Motor neuron (in vitro differentiated cells): ENCODE results near the gene TMEM218. TPM values are rescaled to one million over a fixed set of nuclear protein-coding genes. Genes with fewer than 3 reads are reported as not detected.
A peak's percentile ranks its signal among the peaks of the same experiment; 100 is the strongest.

Source experiments
- ATAC-seq, 8 experiments: fragments of 200-7000 bp; cut with Tn5 transposase; replicated peaks in 6 of 8; 2 replicates each; pipeline ENCODE4 v1.8.0; 2021; ENCODE audit warnings: mild to moderate bottlenecking in 8 of 8, moderate library complexity in 8 of 8
- H3K27ac ChIP-seq, 2 donors: fragments of 250-450 bp; sonication (Bioruptor Pico); 2 replicates each; pipeline ENCODE4 v1.9.0; 2021; ENCODE audit warnings: antibody characterized with exemption in 2 of 2, mild to moderate bottlenecking in 2 of 2, moderate library complexity in 1 of 2
- H3K4me1 ChIP-seq, 2 donors: fragments of 250-450 bp; sonication (Bioruptor Pico); replicated peaks in 1 of 2; 2 replicates each; pipeline ENCODE4 v1.6.1; 2021; ENCODE audit warnings: antibody characterized with exemption in 2 of 2, mild to moderate bottlenecking in 2 of 2, moderate library complexity in 1 of 2
- H3K4me3 ChIP-seq, 5 donors: fragments of 250-450 bp; sonication (Bioruptor Pico); 2 replicates each; pipeline ENCODE4 v1.9.0; 2021; ENCODE audit warnings: antibody characterized with exemption in 5 of 5, mild to moderate bottlenecking in 5 of 5, moderate library complexity in 4 of 5
- WGBS, 10 experiments: fragments of 450-650 bp; shearing (Covaris generic); methylation state at CpG; one replicate each; pipeline ENCODE4 v1.0.0; 2022; 5-methylcytosine and 5-hydroxymethylcytosine counted together
- in situ Hi-C, 9 experiments: fragments of 400-800 bp; cut with MboI; loops; one replicate each; pipeline ENCODE4 v1.15.0; 2021; ENCODE audit warnings: low sequenced_read_pairs in 9 of 9, low pct_unique_long_range_greater_than_20kb in 2 of 9; ENCODE audit not compliant: unreplicated experiment in 9 of 9
- total RNA-seq, 8 experiments: library from RNA; unstranded; fragments of 300-600 nt; gene quantifications; 2 replicates each; pipeline versions ENCODE4 v1.2.3 to v1.2.4, GENCODE V29; 2022

TMEM218 gene
- total RNA-seq, 8 experiments from 2014 or later = 13.8 to 31.4 (median 23.2) TPM

DNA sequence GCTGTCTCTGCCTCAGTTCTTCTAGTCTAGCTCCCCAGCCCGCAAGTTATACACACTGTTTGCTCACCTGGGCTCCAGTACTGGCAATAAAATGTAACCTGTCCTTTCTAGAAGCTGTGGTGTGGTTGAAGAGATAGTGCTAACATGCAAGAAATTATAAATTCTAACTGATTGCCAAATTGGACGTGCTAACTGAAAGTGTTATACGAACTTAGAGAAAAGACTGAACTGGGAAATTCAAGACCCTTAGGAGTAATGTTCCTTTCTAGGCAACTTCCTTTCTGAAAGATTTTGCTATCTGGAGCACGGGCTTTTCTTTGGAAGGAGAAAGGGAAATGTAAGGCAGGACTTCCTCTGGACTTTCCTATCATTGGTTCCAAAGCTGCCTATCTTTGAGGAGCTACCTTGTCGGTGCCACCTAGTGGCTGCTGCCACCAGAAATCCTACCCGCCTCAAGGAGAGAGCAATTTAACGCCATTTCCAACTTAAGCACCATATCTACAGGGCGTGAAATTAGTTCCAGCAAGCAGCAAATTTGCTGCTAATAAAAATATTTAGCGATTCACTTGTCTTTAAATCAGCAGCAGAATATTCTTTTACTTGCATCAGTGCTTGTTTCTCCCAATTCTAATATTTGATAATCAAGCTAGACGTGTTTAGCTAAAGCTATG is 12.7 kb upstream of the TMEM218 start:
- ATAC-seq = peak; percentile 23 to 94 (median 74)
- H3K4me3 ChIP-seq = no peak overlapping the region

DNA sequence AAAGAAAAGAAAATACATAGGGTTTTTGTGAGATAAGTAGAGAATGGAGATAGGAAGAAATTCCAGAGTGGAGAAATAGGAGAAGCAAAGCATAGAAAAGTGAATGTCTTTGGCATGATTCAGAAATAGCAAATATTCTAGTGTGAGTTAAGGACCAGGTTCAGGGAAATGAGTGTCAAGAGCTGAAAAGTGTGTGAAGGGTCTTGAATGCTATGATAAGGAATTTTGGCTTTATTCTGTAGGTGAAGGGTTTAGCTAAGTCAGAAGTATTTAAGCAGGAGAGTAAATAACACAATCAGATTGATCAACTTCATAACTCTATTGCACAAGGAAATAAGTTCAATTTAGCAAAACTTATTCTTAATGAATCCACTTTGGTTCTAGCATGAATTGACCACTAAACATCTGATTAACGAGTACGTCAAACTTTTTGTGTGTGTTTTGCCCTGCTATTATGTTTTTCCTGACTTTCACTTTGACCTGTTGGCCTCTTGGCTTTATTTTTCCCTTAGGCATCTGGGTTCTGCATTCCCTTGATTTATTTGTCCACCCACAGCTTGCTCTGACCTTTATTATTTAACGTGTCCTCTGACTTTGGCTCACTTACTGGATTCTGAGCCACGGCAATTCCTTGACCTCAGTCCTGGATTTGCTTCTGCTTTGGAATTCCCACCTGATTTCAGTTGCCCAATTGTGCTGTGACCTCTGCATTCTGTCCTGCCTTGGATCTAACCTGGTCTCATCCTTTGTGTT is 11.9 kb upstream of the TMEM218 start:
- H3K4me1 ChIP-seq = peaks cover 6 to 7% of the 10 kb centered on the region in 2 donors
- no peak for ATAC-seq
- H3K27ac ChIP-seq = no peak overlapping the region
- in situ Hi-C loops = no loop called here
- 31 to 92% (median 64%) methylated on average over 2 to 4 of the region's 4 CpGs for WGBS, 10 experiments
- no peak overlapping the region for H3K4me3 ChIP-seq

More for the DNA sequence above, 12.7 kb upstream of the TMEM218 start:
- H3K27ac ChIP-seq = no peak overlapping the region
- in situ Hi-C loops = no loop called here
- WGBS, 10 experiments = 37 to 93% (median 84%) methylated on average over 3 to 10 of the region's 10 CpGs
- peaks cover 7 to 8% of the 10 kb centered on the region in 2 donors for H3K4me1 ChIP-seq

DNA sequence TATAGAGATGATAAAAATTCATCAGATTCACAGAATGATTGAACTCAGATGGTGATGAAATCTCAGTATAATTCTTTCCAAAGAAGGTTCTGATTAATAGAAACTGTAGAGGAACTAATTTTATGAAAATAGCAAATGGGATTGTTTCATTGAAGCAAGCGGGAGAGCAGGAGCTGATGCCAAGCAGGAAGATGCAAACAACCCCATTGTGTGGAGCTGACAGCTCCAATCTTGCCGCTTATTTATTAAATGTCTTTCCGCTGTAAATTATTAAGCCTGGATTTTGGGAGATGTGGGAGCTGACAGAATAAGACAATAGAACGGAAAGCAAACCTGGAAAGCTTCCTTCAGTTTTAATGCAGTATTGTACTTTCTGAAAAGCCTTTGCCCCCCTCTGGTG is 6.0 kb upstream of the TMEM218 start:
- in situ Hi-C loops = no loop called here
- peaks cover 8 to 11% of the 10 kb centered on the region in 2 donors for H3K4me1 ChIP-seq
- H3K4me3 ChIP-seq = no peak overlapping the region
- WGBS, 10 experiments = 13 to 57% (median 34%) methylated on average over 2 to 4 of the region's 4 CpGs; no CpG with 5 or more reads in 3 of the 10 experiments
- H3K27ac ChIP-seq = no peak overlapping the region
- no peak for ATAC-seq

DNA sequence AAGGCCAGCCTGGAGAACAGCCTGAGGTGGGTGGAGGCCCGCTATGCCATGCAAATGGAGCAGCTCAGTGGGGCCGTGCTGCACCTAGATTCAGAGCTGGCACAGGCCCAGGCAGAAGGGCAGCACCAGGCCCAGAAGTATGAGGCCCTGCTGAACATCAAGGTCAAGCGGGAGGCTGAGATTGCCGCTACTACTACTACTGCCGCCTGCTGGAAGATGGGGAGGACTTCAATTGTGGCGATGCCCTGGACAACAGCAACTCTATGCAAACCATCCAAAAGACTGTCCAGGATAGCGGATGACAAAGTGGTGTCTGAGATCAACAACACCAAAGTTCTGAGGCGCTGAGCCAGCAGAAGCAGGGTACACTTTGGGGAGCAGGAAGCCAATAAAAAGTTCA is 3.1 kb upstream of the TMEM218 start:
- Histone ChIP-seq H3K4me3 (no peak overlapping the region), H3K4me1 (peaks cover 13 to 23% of the 10 kb centered on the region in 2 donors), H3K27ac (no peak overlapping the region)
- 18 to 92% (median 67%) methylated on average over 2 to 6 of the region's 8 CpGs; no CpG with 5 or more reads in 3 of the 10 experiments for WGBS, 10 experiments
- in situ Hi-C loops = no loop called here
- ATAC-seq = no peak

DNA sequence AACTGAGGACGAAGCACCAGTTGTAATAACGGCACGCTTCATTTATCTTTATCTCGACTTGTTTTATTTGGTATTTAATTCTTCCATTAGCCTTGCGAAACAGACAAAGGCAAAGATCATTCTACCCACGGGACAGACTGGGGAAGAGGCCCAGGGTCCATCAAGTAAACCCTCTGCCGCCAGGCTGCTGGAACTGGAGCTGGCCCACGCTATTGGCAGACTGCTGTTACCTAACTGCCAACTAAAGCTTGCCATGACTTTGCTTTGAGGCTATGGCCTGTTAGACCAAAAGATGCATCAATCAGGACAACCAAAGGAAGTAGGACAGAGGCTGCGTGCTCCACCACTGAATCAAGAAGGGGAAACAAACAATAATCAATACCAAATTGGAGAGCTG is 780 bp upstream of the TMEM218 start:
- in situ Hi-C loops = no loop called here
- WGBS, 10 experiments = 27 to 100% (median 79%) methylated on average over 1 to 8 of the region's 9 CpGs; no CpG with 5 or more reads in 2 of the 10 experiments
- H3K4me1 ChIP-seq = peaks cover 5 to 17% of the 10 kb centered on the region in 2 donors
- H3K4me3 ChIP-seq = peak overlapping the region; percentile 29 to 39 (median 35)
- H3K27ac ChIP-seq = peak overlapping the region; percentile 83 to 85
- no peak for ATAC-seq

- WGBS, 10 experiments = 0 to 12% (median 0%) methylated on average over 2 to 8 of the region's 9 CpGs; no CpG with 5 or more reads in 2 of the 10 experiments
- in situ Hi-C loops = no loop called here
- peak overlapping the region; percentile 52 to 53 for H3K27ac ChIP-seq
- peak overlapping the region; percentile 50 to 75 (median 59) for H3K4me3 ChIP-seq
- H3K4me1 ChIP-seq = peaks cover 5 to 14% of the 10 kb centered on the region in 2 donors
- peak in 2 of 8 experiments; percentile 0 to 1 for ATAC-seq
Measured at GRCh38 chr11:125111001-125111342, 454 bp downstream of the TMEM218 start.

DNA sequence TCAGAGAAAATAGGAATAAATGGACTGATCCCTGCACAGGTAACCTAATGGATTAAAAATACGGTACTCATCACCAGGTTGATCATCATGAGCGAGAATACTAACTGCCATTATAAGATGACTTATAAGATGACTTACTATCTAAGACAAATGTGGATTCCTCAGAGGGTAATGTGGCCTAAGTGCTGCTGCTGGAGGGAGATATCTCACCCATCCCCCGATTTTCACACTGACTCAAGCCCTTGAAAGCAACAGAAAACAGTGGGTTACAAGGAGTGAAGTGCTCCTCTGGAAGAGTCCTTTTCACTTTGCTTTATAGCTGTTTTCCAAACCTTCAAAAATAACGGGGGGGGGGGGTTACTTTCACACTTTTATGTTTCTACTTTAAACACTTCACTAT is 920 bp downstream of the TMEM218 start:
- no peak for ATAC-seq
- peak overlapping the region; percentile 50 to 75 (median 59) for H3K4me3 ChIP-seq
- H3K4me1 ChIP-seq = peaks cover 5 to 14% of the 10 kb centered on the region in 2 donors
- no peak overlapping the region for H3K27ac ChIP-seq
- in situ Hi-C loops = no loop called here
- WGBS, 10 experiments = 4 to 92% (median 46%) methylated on average over 2 to 4 of the region's 4 CpGs; no CpG with 5 or more reads in 4 of the 10 experiments

GRCh38 chr11:125108469-125108868 is 3.0 kb downstream of the TMEM218 start:
- peaks cover 5 to 14% of the 10 kb centered on the region in 2 donors for H3K4me1 ChIP-seq
- H3K4me3 ChIP-seq = no peak overlapping the region
- H3K27ac ChIP-seq = no peak overlapping the region
- ATAC-seq = no peak
- WGBS, 10 experiments = 14 to 100% (median 97%) methylated on average over 1 to 3 of the region's 3 CpGs
- in situ Hi-C loops = no loop called here

GRCh38 chr11:125105926-125106325 is 5.5 kb downstream of the TMEM218 start:
- Histone ChIP-seq H3K4me3 (no peak overlapping the region), H3K27ac (no peak overlapping the region), H3K4me1 (peaks cover 0 to 7% of the 10 kb centered on the region in 2 donors)
- 0 to 92% (median 77%) methylated on average over 1 of the region's 1 CpG; no CpG with 5 or more reads in 2 of the 10 experiments for WGBS, 10 experiments
- in situ Hi-C loops = no loop called here
- ATAC-seq = peak in 2 of 8 experiments; percentile 71 to 89

- no peak overlapping the region for H3K27ac ChIP-seq
- no peak for ATAC-seq
Measured at GRCh38 chr11:125102510-125102909, 8.9 kb downstream of the TMEM218 start.

DNA sequence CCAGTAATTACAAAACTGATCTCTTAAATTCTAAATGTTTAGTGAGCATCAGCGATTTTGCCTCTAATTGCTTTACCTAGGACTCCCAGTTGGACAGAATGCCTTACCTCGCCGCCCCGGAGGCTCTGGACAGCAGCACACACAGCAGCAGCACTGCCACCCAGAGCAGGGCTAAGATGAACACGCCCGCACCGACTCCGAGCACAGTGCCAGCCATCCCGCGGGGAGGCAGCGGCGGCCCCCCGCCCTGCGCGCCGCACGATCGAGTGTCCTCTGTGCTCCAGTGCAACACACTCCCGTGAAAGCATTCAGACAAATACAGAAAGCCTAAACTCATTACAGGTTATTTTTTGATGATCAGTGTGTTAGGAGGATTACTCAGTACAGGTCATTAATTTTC is 9.4 kb downstream of the TMEM218 start:
- no peak for ATAC-seq
- 95 to 100% (median 96%) methylated on average over 1 to 19 of the region's 19 CpGs; no CpG with 5 or more reads in 5 of the 10 experiments for WGBS, 10 experiments
- Histone ChIP-seq H3K27ac (no peak overlapping the region), H3K4me3 (no peak overlapping the region), H3K4me1 (no peaks in the 10 kb centered on the region)
- in situ Hi-C loops = no loop called here

More at GRCh38 chr11:125102510-125102909, 8.9 kb downstream of the TMEM218 start:
- in situ Hi-C loops = no loop called here
- 80 to 100% (median 95%) methylated on average over 1 to 7 of the region's 7 CpGs for WGBS, 10 experiments
- Histone ChIP-seq H3K4me3 (no peak overlapping the region), H3K4me1 (no peaks in the 10 kb centered on the region)

DNA sequence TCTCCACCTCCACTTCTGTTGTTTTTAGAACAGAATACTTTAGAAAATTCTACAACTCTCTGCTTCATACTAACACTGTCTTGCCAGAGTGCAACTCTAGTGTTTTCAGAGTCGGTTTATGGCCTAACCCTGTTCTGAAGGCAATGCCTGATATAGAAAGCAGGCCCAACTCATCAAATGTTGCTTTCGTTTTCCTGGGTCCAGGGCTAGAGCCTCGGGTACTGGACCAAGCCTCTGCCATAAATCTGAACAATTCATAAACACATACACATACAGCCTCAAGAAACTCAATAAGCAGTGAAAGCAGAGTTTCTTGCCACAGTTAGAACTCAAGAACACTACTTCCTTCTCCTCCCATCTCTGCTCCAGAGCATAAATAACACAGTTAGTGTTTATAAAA is 9.8 kb downstream of the TMEM218 start:
- in situ Hi-C loops = no loop called here

GRCh38 chr11:125100136-125100535 is 11.3 kb downstream of the TMEM218 start:
- in situ Hi-C loops = no loop called here
- no peak overlapping the region for H3K27ac ChIP-seq
- no peak for ATAC-seq
- 79 to 100% (median 93%) methylated on average over 1 to 2 of the region's 2 CpGs; no CpG with 5 or more reads in 3 of the 10 experiments for WGBS, 10 experiments
- H3K4me1 ChIP-seq = no peaks in the 10 kb centered on the region
- no peak overlapping the region for H3K4me3 ChIP-seq

More for the DNA sequence above, 9.8 kb downstream of the TMEM218 start:
- ATAC-seq = no peak
- WGBS, 10 experiments = 17 to 100% (median 80%) methylated on average over 1 to 3 of the region's 3 CpGs; no CpG with 5 or more reads in 2 of the 10 experiments
- Histone ChIP-seq H3K27ac (no peak overlapping the region), H3K4me3 (no peak overlapping the region), H3K4me1 (no peaks in the 10 kb centered on the region)
